MCF 10A (cell line): ENCODE results near the gene TLE5. TPM values are rescaled to one million over a fixed set of nuclear protein-coding genes. Genes with fewer than 3 reads are reported as not detected.
"Not testable (repeated sequence)": the region's sequence is repeated elsewhere in the genome, so short reads cannot be mapped to it uniquely, and the experiment has no call there.

Experiments used
- BruUV-seq: library from RNA; stranded (reverse); fragments of 400-500 nt; replicated peaks from 2 replicates; lab custom pipeline; 2021; lab: Mats Ljungman, UMichigan
- CTCF ChIA-PET: fragments of 300-600 bp; sonication (Branson Sonifier 250); formaldehyde crosslinking; extraction: SDS; loops from one replicate; lab custom pipeline; 2021; ENCODE audit warnings: antibody characterized with exemption, inconsistent platforms; lab: Yijun Ruan, JAX
- POLR2A ChIA-PET: fragments of 300-600, 350-650 bp; sonication (Branson Sonifier 250); formaldehyde crosslinking; extraction: SDS; loops from one replicate; lab custom pipeline; 2020; ENCODE audit warnings: antibody characterized with exemption, inconsistent platforms; lab: Yijun Ruan, JAX
- DNase-seq: peaks from one replicate; pipeline ENCODE4 v3.0.0-alpha.2; 2018; ENCODE audit not compliant: unreplicated experiment
- H3K27ac Mint-ChIP-seq: one replicate; pipeline ENCODE4 v1.8.0; 2022; ENCODE audit warnings: mild to moderate bottlenecking, low read depth, mixed read lengths; ENCODE audit not compliant: unreplicated experiment
- H3K27me3 Mint-ChIP-seq: one replicate; pipeline ENCODE4 v1.8.0; 2022; ENCODE audit warnings: mixed read lengths; ENCODE audit not compliant: insufficient read depth, unreplicated experiment
- H3K36me3 Mint-ChIP-seq: one replicate; pipeline ENCODE4 v1.8.0; 2022; ENCODE audit warnings: mild to moderate bottlenecking, moderate library complexity, mixed read lengths; ENCODE audit not compliant: insufficient read depth, unreplicated experiment
- H3K4me1 Mint-ChIP-seq: one replicate; pipeline ENCODE4 v1.8.0; 2022; ENCODE audit warnings: mixed read lengths; ENCODE audit not compliant: insufficient read depth, unreplicated experiment
- H3K4me3 Mint-ChIP-seq: one replicate; pipeline ENCODE4 v1.8.0; 2022; ENCODE audit warnings: mild to moderate bottlenecking, moderate library complexity, mixed read lengths; ENCODE audit not compliant: unreplicated experiment
- H3K9me3 Mint-ChIP-seq: one replicate; pipeline ENCODE4 v1.8.0; 2022; ENCODE audit warnings: mixed read lengths; ENCODE audit not compliant: unreplicated experiment
- intact Hi-C: fragments of 100-400 bp; cut with micrococcal nuclease; formaldehyde crosslinking; loops from 2 replicates; pipeline ENCODE4 v1.14.1; 2022
- total RNA-seq: library from RNA; stranded (reverse); gene quantifications from 2 replicates; pipeline ENCODE4 v1.2.3, GENCODE V29; 2022
- TF ChIP-seq, protein P1 (sequence below): fragments of 200-600 bp; IDR thresholded peaks from one replicate; pipeline ENCODE4 v1.8.0; 2022; ENCODE audit warnings: antibody characterized with exemption, mild to moderate bottlenecking; ENCODE audit not compliant: unreplicated experiment

TLE5 gene
- total RNA-seq, 1 experiment from 2014 or later, result 266 TPM

- Mint-ChIP-seq H3K4me3 (no peak overlapping the region), H3K27ac (no peak overlapping the region), H3K4me1 (peaks cover 28% of the 10 kb centered on the region), H3K36me3 (no peaks in the 10 kb centered on the region), H3K27me3 (no peaks in the 10 kb centered on the region), H3K9me3 (no peaks in the 10 kb centered on the region)
- no peak for DNase-seq
- intact Hi-C loops, result loop anchor here (10.0 kb wide), 1 partner anchor 63 kb away; the partner anchor contains the start of gene TLE6
- ChIA-PET CTCF (interaction anchor here (1.3 kb wide), 1 partner anchor 90 kb away, joined by 3 read pairs; no protein-coding TSS in a partner anchor), POLR2A (interaction anchor here (3.7 kb wide), 1 partner anchor 17 kb away, joined by 56 read pairs; no protein-coding TSS in a partner anchor)
- TF ChIP-seq, protein P1, sequence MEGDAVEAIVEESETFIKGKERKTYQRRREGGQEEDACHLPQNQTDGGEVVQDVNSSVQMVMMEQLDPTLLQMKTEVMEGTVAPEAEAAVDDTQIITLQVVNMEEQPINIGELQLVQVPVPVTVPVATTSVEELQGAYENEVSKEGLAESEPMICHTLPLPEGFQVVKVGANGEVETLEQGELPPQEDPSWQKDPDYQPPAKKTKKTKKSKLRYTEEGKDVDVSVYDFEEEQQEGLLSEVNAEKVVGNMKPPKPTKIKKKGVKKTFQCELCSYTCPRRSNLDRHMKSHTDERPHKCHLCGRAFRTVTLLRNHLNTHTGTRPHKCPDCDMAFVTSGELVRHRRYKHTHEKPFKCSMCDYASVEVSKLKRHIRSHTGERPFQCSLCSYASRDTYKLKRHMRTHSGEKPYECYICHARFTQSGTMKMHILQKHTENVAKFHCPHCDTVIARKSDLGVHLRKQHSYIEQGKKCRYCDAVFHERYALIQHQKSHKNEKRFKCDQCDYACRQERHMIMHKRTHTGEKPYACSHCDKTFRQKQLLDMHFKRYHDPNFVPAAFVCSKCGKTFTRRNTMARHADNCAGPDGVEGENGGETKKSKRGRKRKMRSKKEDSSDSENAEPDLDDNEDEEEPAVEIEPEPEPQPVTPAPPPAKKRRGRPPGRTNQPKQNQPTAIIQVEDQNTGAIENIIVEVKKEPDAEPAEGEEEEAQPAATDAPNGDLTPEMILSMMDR, result no peak
- BruUV-seq, result no TSS peak
Observed at GRCh38 chr19:3038214-3038613, 24.1 kb downstream of the TLE5 start.

- peak overlapping the region; percentile 84 for H3K4me3 Mint-ChIP-seq
- not testable (repeated sequence) for H3K27ac Mint-ChIP-seq, DNase-seq, H3K36me3 Mint-ChIP-seq, BruUV-seq, H3K9me3 Mint-ChIP-seq, H3K27me3 Mint-ChIP-seq
- intact Hi-C loops, result loop anchor here (10.0 kb wide), 1 partner anchor 62 kb away; the partner anchor contains the start of gene TLE6
- ChIA-PET POLR2A (interaction anchor here (0.6 to 3.7 kb wide), 11 partner anchors 10 to 133 kb away, joined by 3 to 56 read pairs (median 8); partner anchors contain the start of gene TLE6), CTCF (interaction anchor here (0.6 kb wide), 1 partner anchor 20 kb away, joined by 3 read pairs; no protein-coding TSS in a partner anchor)
- peaks cover 28% of the 10 kb centered on the region for H3K4me1 Mint-ChIP-seq
- TF ChIP-seq, protein P1, result peak; percentile 8
Observed at GRCh38 chr19:3036977-3037544, 25.2 kb downstream of the TLE5 start.

DNA sequence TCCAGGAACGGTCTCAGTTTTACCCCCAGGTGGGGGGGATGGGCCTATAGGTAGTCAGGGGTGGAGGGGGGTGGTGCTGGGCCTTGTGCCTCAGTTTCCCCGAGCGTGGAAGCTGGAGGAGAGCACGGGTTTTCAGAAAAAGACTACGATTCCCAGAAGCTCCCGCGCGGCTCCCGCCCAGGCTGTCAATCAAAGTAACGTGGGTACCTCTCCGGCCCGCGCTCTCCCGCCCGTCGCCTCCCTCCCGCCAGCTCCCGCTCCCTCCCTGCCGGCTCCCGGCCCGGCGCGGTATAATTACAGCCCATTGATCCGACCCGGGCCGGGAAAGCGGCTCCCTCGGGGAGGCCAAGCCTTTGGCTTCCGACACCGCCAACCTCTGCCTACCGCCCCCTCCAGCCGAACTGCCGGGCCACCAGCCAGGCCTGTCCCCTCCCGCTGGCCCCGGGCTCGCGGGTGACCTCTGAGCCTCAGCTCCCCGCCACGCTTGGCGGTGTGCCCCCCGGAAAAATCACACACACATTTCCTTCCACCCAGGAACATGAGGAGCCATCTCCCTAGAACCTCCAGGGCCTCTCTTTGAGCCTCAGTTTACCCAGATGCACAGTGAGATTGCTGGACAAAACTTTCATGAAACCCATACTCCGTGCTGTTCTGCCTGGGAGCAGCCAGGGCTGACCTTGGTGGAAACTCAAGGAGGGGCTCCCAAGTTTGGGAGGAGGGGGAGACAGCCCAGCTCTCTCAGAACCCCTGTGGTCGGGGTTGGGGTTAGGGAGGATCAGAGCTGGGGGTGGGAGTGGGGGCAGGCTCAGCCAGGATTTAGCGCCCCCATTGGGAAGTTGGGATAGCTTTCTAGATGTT is 25.9 kb downstream of the TLE5 start:
- no peaks in the 10 kb centered on the region for H3K27me3 Mint-ChIP-seq
- TF ChIP-seq, protein P1, result no peak
- BruUV-seq, result no TSS peak
- no peaks in the 10 kb centered on the region for H3K9me3 Mint-ChIP-seq
- H3K27ac Mint-ChIP-seq, result peak overlapping the region; percentile 93
- peak; percentile 89 for DNase-seq
- ChIA-PET CTCF (interaction anchor here (0.6 to 1.4 kb wide), 6 partner anchors 19 to 1130 kb away, joined by 3 to 4 read pairs (median 3); no protein-coding TSS in a partner anchor), POLR2A (interaction anchor here (0.6 to 3.7 kb wide), 25 partner anchors 9 to 192 kb away, joined by 3 to 56 read pairs (median 4); partner anchors contain the start of genes NCLN, TLE5, TLE6 and ZNF57)
- peaks cover 28% of the 10 kb centered on the region for H3K4me1 Mint-ChIP-seq
- no peaks in the 10 kb centered on the region for H3K36me3 Mint-ChIP-seq
- intact Hi-C loops, result loop anchor here (10.0 kb wide), 1 partner anchor 62 kb away; the partner anchor contains the start of gene TLE6
- H3K4me3 Mint-ChIP-seq, result peak overlapping the region; percentile 84
